Mucosa of rectum (tissue), 2 donors: Measurements from ENCODE around the gene TGM6.

ENCODE experiments used
- H3K27ac ChIP-seq, 2 donors: one replicate each; pipeline ENCODE4 v1.7.0; 2013; ENCODE audit warnings: inconsistent platforms in 2 of 2, low read depth in 2 of 2, low read length in 2 of 2
- H3K27me3 ChIP-seq, 2 donors: one replicate each; pipeline ENCODE4 v1.7.0; 2013; ENCODE audit warnings: low read length in 2 of 2; ENCODE audit not compliant: control insufficient read depth in 2 of 2, insufficient read depth in 2 of 2
- H3K36me3 ChIP-seq, 2 donors: one replicate each; pipeline ENCODE4 v1.7.0; 2013; ENCODE audit warnings: low read length in 2 of 2; ENCODE audit not compliant: control insufficient read depth in 2 of 2, insufficient read depth in 2 of 2
- H3K4me1 ChIP-seq, 2 donors: one replicate each; pipeline ENCODE4 v1.7.0; 2013; ENCODE audit warnings: low read length in 2 of 2, mild to moderate bottlenecking in 1 of 2; ENCODE audit not compliant: control insufficient read depth in 2 of 2, insufficient read depth in 2 of 2
- H3K4me3 ChIP-seq, 2 donors: one replicate each; pipeline ENCODE4 v1.7.0; 2013; ENCODE audit warnings: low read length in 2 of 2
- H3K9ac ChIP-seq, 2 donors: one replicate each; pipeline ENCODE4 v1.7.0; 2013; ENCODE audit warnings: low read length in 2 of 2, low read depth in 1 of 2, mild to moderate bottlenecking in 1 of 2
- H3K9me3 ChIP-seq, 2 donors: one replicate each; pipeline ENCODE4 v1.7.0; 2013; ENCODE audit warnings: low read length in 2 of 2; ENCODE audit not compliant: control insufficient read depth in 2 of 2
- donor health status: healthy.
- donor health status: Normal muscosa, but diverticular disease.

TGM6 gene

GRCh38 chr20:2449386-2449785 is 68.7 kb downstream of the TGM6 start:
- no peaks in the 10 kb centered on the region for H3K27me3 ChIP-seq
- no peaks in the 10 kb centered on the region for H3K4me1 ChIP-seq
- H3K9me3 ChIP-seq = no peaks in the 10 kb centered on the region
- no peaks in the 10 kb centered on the region for H3K36me3 ChIP-seq
- no peak overlapping the region for H3K9ac ChIP-seq
- no peak overlapping the region for H3K4me3 ChIP-seq
- H3K27ac ChIP-seq = no peak overlapping the region

GRCh38 chr20:2451422-2451821 is 70.7 kb downstream of the TGM6 start:
- H3K9me3 ChIP-seq = no peaks in the 10 kb centered on the region
- no peaks in the 10 kb centered on the region for H3K36me3 ChIP-seq
- no peaks in the 10 kb centered on the region for H3K4me1 ChIP-seq
- no peaks in the 10 kb centered on the region for H3K27me3 ChIP-seq
- H3K4me3 ChIP-seq = no peak overlapping the region
- no peak overlapping the region for H3K9ac ChIP-seq
- H3K27ac ChIP-seq = no peak overlapping the region

- Histone ChIP-seq H3K27ac (no peak overlapping the region), H3K4me1 (no peaks in the 10 kb centered on the region)
These were observed 71.4 kb downstream of the TGM6 start for GRCh38 chr20:2451939-2452732.

GRCh38 chr20:2453792-2454191 is 73.1 kb downstream of the TGM6 start:
- Histone ChIP-seq H3K4me3 (no peak overlapping the region), H3K4me1 (no peaks in the 10 kb centered on the region), H3K9ac (no peak overlapping the region), H3K27ac (no peak overlapping the region), H3K36me3 (no peaks in the 10 kb centered on the region), H3K9me3 (no peaks in the 10 kb centered on the region), H3K27me3 (no peaks in the 10 kb centered on the region)

More at GRCh38 chr20:2451939-2452732, 71.4 kb downstream of the TGM6 start:
- H3K4me3 ChIP-seq = no peak overlapping the region
- H3K9me3 ChIP-seq = no peaks in the 10 kb centered on the region
- no peaks in the 10 kb centered on the region for H3K27me3 ChIP-seq
- no peak overlapping the region for H3K9ac ChIP-seq
- no peaks in the 10 kb centered on the region for H3K36me3 ChIP-seq

- H3K27ac ChIP-seq = no peak overlapping the region
- no peaks in the 10 kb centered on the region for H3K27me3 ChIP-seq
- no peaks in the 10 kb centered on the region for H3K4me1 ChIP-seq
- peaks cover 11 to 16% of the 10 kb centered on the region in 2 donors for H3K36me3 ChIP-seq
- H3K9ac ChIP-seq = no peak overlapping the region
- H3K4me3 ChIP-seq = no peak overlapping the region
- H3K9me3 ChIP-seq = no peaks in the 10 kb centered on the region
These were observed 75.2 kb downstream of the TGM6 start for GRCh38 chr20:2455771-2456497.

GRCh38 chr20:2458919-2459499 is 78.3 kb downstream of the TGM6 start:
- no peak overlapping the region for H3K27ac ChIP-seq
- H3K27me3 ChIP-seq = no peaks in the 10 kb centered on the region
- peaks cover 41 to 47% of the 10 kb centered on the region in 2 donors for H3K36me3 ChIP-seq
- H3K9ac ChIP-seq = no peak overlapping the region
- H3K4me1 ChIP-seq = no peaks in the 10 kb centered on the region
- H3K4me3 ChIP-seq = no peak overlapping the region
- no peaks in the 10 kb centered on the region for H3K9me3 ChIP-seq

- no peaks in the 10 kb centered on the region for H3K27me3 ChIP-seq
- peaks cover 44 to 58% of the 10 kb centered on the region in 2 donors for H3K36me3 ChIP-seq
- no peak overlapping the region for H3K9ac ChIP-seq
- no peak overlapping the region for H3K4me3 ChIP-seq
- H3K4me1 ChIP-seq = no peaks in the 10 kb centered on the region
- no peaks in the 10 kb centered on the region for H3K9me3 ChIP-seq
- no peak overlapping the region for H3K27ac ChIP-seq
These were observed 79.5 kb downstream of the TGM6 start for GRCh38 chr20:2459981-2460751.

- no peak overlapping the region for H3K4me3 ChIP-seq
- no peak overlapping the region for H3K27ac ChIP-seq
- no peaks in the 10 kb centered on the region for H3K9me3 ChIP-seq
- H3K4me1 ChIP-seq = no peaks in the 10 kb centered on the region
- no peaks in the 10 kb centered on the region for H3K27me3 ChIP-seq
- H3K36me3 ChIP-seq = peaks cover 49 to 64% of the 10 kb centered on the region in 2 donors
- H3K9ac ChIP-seq = no peak overlapping the region
These were observed 80.2 kb downstream of the TGM6 start for GRCh38 chr20:2460752-2461424.

- Histone ChIP-seq H3K27ac (no peak overlapping the region), H3K27me3 (no peaks in the 10 kb centered on the region), H3K9ac (no peak overlapping the region), H3K9me3 (no peaks in the 10 kb centered on the region), H3K4me3 (no peak overlapping the region), H3K4me1 (no peaks in the 10 kb centered on the region), H3K36me3 (peaks cover 55 to 79% of the 10 kb centered on the region in 2 donors)
These were observed 81.8 kb downstream of the TGM6 start for GRCh38 chr20:2462484-2462883.
